Stimulated activated CD8-positive, alpha-beta memory T cell treated with anti-CD3 and anti-CD28 coated beads, Interleukin-4, amount 100 ng/mL, for 4 hours (primary cell): ENCODE results near the gene SOX6.
"Not testable (repeated sequence)": the region's sequence is repeated elsewhere in the genome, so short reads cannot be mapped to it uniquely, and the experiment has no call there.

Source experiments
- DNase-seq, 2 donors: peaks; one replicate each; pipeline ENCODE4 v3.0.0-alpha.2; 2020; ENCODE audit warnings: low read depth in 2 of 2, low spot score in 1 of 2

The SOX6 gene

GRCh38 chr11:16154715-16155396 is 201.5 kb downstream of the SOX6 start:
- no peak for DNase-seq

GRCh38 chr11:16153951-16154350 is 202.4 kb downstream of the SOX6 start:
- DNase-seq, result no peak

- DNase-seq, result no peak
These were observed 205.2 kb downstream of the SOX6 start for GRCh38 chr11:16151138-16151537.

- DNase-seq, result no peak
These were observed 206.9 kb downstream of the SOX6 start for GRCh38 chr11:16149476-16149875.

DNA sequence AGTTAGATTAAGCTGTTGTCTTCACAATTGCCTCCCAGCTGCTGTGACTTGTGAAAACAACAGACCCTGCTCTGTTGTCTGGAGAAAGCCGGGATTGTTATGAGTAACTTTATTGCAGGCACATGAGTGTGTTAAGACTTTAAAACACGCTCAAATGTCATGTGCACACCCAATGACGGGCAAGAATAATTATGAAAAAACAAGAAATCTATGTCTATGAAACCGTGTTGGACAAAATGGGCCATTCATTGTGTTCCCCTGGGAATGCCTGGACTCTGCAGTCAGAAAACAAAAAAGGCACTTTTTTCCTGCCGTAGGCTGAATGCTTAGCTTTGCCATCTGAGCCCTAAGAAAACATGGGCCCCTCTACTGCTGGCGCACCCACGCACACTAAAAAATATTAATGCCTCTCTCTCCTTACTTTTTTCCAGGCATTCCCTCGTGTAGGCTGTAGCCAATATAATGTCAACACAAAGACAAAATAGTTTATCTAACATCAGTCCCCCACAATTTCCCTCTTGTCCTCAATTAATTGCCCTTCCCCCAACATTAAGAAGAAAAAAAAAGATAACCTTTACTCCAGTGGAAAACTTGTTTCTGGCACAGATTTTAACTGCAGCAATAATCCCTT is 207.9 kb downstream of the SOX6 start:
- DNase-seq, result no peak

DNA sequence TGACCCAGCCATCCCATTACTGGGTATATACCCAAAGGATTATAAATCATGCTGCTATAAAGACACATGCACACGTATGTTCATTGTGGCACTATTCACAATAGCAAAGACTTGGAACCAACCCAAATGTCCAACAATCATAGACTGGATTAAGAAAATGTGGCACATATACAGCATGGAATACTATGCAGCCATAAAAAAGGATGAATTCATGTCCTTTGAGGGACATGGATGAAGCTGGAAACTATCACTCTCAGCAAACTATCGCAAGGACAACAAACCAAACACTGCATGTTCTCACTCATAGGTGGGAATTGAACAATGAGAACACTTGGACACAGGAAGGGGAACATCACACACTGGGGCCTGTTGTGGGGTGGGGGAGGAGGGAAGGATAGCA is 209.4 kb downstream of the SOX6 start:
- DNase-seq, result not testable (repeated sequence)

- DNase-seq, result not testable (repeated sequence)
These were observed 214.7 kb downstream of the SOX6 start for GRCh38 chr11:16141614-16142013.

DNA sequence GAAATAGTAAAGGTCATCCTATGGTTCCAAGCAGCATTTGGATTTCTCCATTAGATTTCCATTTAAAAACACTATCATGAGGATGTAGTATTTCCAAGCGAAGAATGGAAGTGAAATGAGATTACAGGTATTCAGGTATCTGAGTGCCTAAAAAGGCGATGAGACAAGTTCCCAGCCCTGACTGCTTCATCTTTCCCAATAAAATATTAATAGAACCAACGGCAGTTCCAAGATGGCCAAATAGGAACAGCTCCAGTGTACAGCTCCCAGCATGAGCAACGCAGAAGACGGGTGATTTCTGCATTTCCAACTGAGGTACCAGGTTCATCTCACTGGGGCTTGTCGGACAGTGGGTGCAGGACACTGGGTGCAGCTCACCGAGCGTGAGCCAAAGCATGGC is 215.2 kb downstream of the SOX6 start:
- DNase-seq, result not testable (repeated sequence)

- no peak for DNase-seq
These were observed 219.5 kb downstream of the SOX6 start for GRCh38 chr11:16136792-16137390.

DNA sequence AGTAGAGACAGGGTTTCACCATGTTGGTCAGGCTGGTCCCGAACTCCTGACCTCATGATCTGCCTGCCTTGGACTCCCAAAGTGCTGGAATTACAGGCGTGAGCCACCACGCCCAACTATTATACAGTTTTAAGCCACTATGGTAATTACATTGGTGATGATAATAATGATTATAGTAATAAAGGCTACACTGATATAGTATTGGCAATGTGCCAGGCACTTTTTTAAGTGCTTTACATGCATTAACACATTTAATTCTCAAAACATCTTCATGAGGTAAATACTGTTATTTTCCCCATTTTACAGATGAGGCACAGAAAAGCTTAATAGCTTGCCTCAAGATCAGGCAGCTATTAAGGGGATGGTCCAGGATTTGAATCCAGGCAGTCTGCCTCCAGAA is 222.5 kb downstream of the SOX6 start:
- no peak for DNase-seq

GRCh38 chr11:16127732-16128131 is 228.6 kb downstream of the SOX6 start:
- no peak for DNase-seq

GRCh38 chr11:16126362-16126761 is 230.0 kb downstream of the SOX6 start:
- no peak for DNase-seq

DNA sequence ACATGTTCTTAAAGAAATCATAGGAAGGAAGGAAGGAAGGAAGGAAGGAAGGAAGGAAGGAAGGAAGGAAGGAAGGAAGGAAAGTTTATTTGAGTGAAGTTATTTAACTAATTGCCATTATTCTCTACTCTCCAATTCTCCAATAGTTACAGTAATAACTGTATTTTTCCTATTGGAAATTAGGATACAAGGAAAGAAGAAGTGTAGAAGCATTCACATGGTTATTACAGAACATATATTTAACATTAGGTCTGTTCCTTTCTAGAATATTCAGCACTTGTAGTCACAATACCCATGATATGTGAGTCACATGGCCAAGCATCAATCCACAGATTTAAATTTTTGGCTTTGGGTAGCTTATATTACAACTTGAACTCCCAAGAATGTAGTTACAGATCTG is 230.6 kb downstream of the SOX6 start:
- DNase-seq, result no peak

- DNase-seq, result no peak
These were observed 232.0 kb downstream of the SOX6 start for GRCh38 chr11:16124390-16124789.

DNA sequence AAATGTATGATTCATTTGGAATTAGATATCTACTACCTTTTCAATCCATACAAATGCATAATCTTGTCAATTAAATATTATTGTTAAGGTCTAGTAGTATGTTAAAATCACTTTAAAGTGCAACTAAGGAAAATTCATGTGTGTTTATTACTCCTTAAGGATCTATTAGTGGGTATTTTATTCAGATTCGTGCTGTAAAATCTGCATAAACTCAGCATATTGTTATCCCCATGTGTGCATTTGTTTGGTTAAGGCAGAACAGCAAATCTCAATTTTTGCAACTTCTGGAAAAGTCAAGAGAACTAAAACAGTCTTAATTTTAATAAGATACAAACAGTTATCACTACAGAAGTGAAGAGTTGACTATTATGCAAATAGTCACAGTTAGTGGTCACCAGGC is 234.5 kb downstream of the SOX6 start:
- no peak for DNase-seq

- DNase-seq, result no peak
These were observed 236.3 kb downstream of the SOX6 start for GRCh38 chr11:16120008-16120407.

GRCh38 chr11:16117989-16118756 is 238.2 kb downstream of the SOX6 start:
- DNase-seq, result no peak

DNA sequence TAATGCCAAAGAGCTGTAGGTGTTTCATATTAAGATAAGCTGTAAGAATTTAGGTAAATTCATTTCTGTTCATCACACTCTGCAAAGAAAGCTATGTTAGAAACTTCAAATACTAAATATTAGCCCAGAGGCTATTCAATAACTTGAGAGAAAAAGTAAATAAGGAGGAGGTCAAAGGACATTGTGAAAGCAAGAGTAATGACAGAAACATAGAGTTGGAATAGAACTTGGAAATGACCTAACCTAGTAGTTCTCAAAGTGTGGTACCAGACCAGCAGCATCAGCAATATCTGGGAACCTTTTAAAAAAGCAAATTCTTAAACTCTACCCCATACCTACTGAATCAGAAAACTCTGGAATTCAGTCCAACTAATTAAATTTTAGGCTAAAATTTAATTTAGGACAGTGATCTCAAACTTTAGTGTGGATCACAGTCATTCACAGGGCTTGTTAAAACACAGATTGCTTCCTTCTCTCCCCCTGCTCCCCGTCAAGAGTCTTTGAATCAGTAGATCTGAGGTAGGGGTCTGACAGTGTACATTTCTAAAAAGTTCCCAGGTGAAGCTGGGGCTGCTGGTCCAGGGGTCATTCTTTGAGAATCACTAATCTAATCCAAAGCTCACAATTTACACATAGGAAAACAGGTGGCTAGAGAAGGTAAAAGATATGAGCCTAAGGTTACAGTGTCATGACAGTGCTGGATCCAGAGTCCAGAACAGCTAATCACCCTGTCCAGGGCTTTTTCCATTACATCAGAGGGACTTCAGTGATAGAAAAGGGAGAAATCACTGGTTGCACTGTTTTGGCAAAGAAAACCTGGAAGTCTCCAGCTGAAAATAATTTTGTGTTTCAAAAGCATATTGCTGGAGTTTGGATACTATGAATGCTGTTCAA is 241.1 kb downstream of the SOX6 start:
- no peak for DNase-seq

DNA sequence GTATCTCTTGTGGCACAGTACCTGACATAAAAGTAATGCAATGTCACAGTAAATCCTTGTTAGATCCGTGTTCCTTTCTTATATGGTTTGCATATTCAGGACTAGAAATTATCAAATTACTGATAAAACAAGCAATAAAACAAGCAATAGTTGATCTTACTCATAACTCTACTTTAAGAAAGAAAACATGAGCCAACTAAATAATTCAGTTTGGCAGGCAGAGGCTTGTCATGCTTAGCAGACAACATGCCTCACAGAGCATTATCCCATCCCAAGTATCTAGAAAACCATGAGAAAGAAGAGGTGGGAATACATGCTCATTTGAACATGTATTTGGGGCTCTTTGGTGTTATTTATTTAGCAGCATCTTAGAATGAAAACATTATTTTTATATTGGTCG is 241.9 kb downstream of the SOX6 start:
- no peak for DNase-seq

DNA sequence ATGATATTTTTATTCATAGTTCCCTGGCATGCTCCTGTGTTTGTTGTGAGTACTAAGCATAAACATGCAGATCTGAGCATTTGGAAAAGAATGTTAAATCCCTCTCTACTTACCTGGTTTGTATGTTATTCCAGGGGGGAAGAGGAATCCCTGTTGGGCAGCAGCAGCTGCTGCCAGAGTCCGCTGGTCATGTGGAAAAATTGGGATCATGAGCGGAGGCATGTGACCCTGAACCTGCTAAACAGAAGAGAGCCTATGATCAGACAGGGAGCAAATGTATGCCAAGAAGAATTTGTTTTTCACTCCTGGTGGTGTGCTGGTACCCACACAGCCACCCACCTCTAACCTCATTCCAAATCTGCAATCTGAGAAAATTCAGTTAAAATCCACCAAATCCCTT is 244.7 kb downstream of the SOX6 start:
- no peak for DNase-seq

- no peak for DNase-seq
These were observed 245.5 kb downstream of the SOX6 start for GRCh38 chr11:16110886-16111285.
